HPDE6-E6E7 (cell line): ENCODE results near the gene GRPEL1.
"Not testable (repeated sequence)": the region's sequence is repeated elsewhere in the genome, so short reads cannot be mapped to it uniquely, and the experiment has no call there.

ENCODE experiments used
- DNase-seq: peaks from one replicate; pipeline ENCODE4 v3.0.0; 2011; ENCODE audit warnings: missing footprints; ENCODE audit errors: extremely low spot score

Gene GRPEL1

DNA sequence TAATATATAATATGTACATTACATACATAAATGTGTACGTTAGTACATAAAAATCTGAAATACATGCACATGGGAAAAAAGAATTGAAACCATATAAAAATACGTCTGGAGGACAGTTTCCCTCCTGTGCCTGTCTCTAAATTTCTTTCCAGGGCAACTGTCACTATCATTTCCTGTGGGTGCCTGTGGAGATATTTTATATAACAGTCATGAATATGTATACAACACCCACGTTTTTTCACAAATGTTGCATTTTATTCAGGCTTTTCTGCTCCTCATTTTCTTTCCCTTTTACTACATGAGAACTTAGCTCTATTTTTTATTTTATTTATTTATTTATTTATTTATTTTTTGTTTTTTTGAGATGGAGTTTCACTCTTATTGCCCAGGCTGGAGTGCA is 24.2 kb upstream of the GRPEL1 start:
- no peak for DNase-seq

DNA sequence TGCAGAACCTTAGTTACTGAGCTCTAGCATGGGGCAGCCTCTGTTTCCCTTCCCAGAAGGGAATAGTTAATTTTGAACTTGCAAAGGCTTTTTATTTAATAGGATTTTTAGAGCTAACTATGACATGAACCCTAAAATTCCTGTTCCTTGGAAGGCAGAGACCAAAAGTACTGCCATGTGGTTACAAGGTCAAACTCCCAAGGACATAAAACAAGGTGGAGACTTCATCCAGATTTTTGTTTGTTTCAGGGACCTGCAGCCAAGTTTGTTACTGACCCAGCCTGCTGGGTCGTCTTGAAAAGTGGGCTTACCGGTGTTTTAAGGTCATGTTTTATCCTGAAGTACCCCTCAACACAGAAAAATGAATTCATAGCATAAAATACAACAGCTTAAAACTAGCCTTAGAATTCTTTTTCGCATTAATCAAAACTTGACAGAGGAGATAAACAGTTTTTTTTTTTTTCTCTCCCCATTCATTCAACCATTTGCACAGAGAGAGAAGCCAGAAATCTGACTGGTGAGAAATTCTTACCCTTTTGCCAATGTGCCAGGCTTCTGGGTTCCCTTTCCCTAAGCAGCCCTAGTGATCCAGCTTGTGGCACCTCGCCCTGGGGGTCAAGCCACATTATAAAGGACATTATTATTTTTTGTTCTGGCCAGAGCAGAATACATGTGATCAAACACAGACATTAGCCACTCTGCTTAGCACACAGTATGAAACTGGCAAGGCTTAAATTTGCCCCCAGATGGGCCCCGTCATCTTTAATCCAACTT is 21.5 kb upstream of the GRPEL1 start:
- no peak for DNase-seq

DNA sequence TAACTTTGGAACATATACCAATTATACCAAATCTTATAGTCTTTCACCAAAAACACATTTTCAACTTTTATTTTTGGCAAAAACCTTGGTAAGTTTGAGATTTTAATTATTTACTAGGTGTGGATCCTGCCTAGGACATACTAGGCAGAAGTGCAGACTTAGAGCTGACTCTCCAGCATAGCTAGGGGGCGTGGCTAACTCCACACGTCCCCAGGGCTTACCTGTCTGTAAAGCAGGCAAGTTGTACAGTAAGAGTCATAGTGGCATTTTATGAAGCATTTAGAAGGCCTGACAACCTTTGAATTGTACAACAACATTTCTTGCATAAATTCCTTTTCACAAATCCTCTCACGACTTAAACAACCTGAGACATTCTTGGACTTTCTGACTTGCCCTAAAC is 19.2 kb upstream of the GRPEL1 start:
- no peak for DNase-seq

GRCh38 chr4:7086384-7086783 is 18.5 kb upstream of the GRPEL1 start:
- DNase-seq, result no peak

DNA sequence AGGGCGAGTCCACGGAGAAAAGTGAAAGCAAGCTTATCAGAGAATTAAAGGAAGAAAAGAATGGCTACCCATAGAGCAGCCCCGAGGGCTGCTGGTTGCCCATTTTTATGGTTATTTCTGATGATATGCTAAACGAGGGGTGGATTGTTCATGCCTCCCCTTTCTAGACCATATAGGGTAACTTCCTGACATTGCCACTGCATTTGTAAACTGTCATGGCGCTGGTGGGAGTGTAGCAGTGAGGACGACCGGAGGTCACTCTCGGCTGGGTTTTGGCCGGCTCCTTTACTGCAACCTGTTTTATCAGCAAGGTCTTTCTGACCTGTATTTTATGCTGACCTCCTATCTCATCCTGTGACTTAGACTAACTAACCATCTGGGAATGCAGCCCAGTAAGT is 16.7 kb upstream of the GRPEL1 start:
- not testable (repeated sequence) for DNase-seq

DNA sequence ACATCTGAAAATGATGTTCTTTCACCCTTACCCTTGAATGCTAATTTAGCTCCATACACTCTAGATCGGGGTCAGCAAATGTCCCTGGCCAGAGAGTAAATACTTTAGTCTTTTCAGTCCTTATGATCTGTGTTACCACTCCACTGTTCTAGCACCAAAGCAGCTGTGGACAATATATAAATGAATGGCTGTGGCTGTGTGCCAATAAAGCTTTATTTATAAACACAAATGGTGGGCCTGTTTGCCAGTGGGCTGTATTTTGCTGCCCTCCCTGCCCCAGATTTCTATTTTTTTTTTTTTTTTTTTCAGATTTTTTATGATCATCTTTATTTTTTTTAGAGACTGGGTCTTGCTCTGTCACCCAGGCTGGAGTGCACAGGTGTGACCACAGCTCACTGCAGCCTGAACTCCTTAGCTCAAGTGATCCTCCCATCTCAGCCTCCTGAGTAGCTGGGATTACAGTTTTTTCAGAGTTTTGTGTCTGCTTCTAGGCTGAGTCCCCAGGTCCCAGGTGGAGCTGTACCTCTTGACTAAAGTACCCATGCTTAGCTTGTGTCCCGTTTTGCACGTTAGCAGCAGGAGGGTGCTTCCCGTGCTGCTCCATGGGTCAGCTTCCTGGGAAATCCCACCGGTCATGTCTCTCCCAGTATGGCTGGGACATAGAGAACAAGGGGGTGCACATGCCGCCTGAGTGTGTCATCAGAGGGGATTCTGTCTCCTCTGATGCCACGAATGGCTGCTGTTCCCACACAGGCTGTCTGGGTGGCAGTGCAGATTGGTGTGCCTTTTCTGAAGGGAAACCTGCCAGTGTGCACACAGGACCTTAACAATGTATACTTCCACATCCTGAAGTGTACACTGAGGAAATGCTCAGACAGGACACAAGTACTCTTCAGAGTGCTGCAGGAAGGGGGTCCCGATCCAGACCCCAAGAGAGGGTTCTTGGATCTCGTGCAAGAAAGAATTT is 16.0 kb upstream of the GRPEL1 start:
- DNase-seq, result no peak

DNA sequence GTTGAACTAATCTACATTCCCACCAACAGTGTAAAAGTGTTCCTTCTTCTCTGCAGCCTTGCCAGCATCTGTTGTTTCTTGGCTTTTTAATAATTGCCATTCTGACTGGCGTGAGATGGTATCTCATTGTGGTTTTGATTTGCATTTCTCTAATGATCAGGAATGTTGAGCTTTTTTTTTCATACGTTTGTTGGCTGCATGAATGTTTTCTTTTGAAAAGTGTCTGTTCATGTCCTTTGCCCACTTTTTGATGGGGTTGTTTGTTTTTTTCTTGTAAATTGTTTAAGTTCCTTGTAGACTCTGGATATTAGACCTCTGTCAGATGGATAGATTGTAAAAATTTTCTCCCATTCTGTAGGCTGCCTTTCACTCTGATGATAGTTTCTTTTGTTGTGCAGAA is 12.0 kb upstream of the GRPEL1 start:
- not testable (repeated sequence) for DNase-seq

GRCh38 chr4:7079483-7079882 is 11.6 kb upstream of the GRPEL1 start:
- not testable (repeated sequence) for DNase-seq

DNA sequence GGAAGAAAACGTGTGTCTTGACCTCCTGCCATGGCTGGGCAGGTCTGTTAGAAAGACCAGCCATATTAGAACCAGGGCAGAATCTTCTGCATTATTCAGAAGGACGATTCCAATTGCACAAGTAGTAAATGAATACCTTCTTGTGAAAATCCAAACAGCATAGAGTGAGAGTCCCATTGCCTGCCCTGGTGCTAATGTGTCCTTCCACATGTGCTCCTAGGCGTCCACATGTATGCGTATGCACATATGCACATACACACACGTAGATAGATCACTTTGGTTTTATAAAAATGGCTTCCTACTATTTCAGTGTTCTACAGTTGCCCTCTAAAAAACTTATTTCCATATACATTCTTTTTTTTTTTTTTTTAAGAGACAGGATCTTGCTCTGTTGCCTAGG is 10.2 kb upstream of the GRPEL1 start:
- DNase-seq, result no peak

GRCh38 chr4:7077371-7077770 is 9.5 kb upstream of the GRPEL1 start:
- DNase-seq, result no peak

DNA sequence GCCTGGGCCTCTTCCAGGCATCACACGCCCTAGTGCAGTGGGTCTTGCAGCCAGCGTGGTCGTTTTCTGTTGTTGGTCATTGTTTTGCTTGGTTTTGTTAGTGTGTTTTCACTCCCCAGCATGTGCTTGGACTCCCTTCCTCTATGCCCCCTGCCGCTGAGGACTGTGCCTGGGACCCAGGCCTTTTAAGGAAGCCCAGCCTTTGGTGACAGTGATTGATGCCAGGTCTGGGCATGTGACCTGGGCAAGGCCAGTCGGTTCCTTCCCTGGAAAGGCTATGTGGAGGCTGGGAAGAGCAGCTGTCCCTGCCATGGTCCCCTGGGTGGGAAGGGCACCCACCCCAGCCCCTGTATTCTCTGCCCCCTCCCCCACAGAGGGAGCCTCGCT is 8.8 kb upstream of the GRPEL1 start:
- DNase-seq, result no peak

DNA sequence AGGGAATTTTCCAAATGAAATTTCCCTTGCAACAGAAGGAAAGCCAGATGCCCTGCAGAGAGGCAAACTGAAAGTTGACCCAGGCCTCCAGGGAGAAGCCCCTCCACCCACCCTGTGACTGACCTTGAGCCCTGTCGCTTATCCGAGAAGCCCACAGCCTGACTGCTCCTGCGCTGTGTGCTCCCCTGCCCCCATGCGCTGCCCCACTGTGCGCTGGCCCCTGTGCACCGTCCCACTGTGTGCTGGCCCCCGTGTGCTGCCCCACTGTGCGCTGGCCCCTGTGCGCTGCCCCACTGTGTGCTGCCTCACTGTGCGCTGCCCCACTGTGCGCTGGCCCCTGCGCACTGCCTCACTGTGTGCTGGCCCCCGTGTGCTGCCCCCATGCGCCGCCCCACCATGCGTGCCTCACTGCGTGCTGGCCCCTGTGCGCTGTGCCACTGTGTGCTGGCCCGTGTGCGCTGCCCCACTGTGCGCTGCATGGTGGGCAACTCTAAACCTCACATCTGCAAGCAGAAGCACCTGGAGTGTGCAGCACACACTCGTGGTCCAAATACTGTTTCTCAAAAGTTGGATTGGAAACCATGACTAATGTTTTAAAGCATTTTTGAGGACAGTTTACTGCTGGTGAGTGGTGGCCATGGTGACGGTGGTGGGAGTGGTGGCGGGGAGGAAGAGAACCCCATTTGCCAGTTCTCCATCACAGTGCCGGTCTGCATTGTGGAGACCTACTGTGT is 8.3 kb upstream of the GRPEL1 start:
- no peak for DNase-seq

GRCh38 chr4:7074426-7074825 is 6.6 kb upstream of the GRPEL1 start:
- DNase-seq, result no peak

DNA sequence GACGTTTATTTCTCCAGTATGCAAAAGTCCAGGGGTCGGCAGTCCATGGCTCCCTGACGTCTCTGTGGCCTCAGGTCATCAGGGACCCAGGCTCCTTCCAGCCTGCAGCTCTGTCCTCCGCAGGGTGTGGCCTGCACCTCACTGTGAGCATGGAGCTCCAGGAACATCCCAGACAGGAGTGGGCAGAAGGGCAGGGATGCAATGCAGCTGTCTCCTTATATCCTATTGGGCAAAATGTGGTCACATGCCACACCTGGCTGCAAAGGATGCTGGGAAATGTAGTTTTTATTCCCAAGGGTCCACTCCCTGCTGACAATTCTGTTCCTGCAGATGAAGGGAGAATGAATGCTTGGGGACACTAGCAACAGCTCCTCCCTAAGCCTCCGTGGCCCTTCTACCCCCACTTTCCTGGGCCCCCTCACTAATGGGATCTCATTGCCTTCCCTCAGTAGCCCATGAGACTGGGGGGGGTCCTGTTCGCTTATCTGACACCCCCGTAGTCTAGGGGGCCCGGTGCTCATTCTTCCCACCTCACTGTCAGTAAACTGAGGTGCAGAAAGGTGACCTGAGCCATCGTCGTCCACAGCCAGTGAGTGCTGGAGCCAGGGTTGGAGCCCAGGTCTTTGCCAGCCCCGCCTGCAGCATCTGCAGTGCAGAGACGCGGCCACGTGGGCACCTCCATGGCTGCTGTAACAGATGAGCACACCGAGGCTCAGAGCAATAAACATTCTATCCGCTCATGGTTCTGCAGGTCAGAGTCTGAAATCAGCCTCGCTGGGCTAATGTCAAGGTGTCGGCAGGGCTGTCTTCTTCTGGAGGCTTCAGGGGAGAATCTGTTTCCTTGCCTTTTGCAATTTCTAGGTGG is 5.9 kb upstream of the GRPEL1 start:
- DNase-seq, result peak; percentile 51

- DNase-seq, result no peak
These were observed 5.2 kb upstream of the GRPEL1 start for GRCh38 chr4:7073059-7073458.

DNA sequence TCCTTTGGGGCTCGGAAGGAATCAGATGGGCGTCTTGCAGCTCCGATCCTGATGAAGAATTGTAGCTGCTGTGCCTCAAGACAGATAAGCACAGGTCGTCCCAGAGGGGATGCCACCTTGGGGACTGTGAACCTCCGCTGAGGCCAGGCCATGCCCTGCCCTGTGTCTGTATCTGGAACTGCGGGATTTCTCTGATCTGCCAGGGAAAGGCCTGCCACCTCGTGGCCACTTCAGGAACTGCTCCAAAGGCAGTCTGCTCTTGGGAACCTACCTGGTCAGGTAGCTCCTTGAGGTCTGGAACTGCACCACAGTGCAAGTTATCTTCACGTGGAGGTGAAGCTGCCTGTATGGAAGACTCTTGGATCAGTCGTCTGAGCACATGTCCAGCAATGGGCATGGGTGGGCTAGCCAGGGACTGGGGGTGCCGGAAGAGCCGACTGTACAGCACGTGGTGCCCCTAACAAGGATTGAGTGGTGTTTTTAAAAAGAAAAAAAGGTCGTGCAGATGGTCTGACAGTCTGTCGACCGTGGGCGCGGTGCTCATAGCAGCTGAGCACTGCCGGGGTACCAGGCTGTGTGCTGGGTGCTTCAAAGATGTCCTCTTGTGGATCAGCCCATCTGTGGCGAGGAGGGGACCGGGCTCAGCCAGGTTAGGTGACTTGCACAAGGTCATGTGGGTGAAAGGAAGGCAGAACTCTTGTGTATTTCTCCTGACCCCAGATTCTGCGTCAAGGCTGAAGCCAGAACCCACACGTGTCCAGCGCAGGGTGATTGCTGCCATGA is 3.1 kb upstream of the GRPEL1 start:
- DNase-seq, result peak; percentile 60

- DNase-seq, result no peak
These were observed 1.0 kb upstream of the GRPEL1 start for GRCh38 chr4:7068883-7069282.

GRCh38 chr4:7068279-7068842 is 497 bp upstream of the GRPEL1 start:
- no peak for DNase-seq

DNA sequence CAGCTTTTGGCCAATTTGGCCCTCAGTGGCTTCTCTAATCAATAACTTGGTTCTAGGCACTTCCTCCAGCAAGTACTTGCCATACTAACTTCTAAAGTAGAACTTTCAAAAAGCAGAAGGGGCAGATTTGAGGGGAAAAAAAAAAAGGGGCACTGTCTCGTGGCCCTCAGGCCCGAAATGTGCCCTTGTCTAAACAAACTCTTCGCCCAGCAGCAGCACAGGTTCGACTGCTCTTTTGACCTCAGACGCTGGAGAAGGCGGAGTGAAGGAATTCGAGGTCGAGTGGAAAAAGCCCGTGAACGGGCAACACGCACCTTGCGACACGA is 775 bp downstream of the GRPEL1 start:
- no peak for DNase-seq

DNA sequence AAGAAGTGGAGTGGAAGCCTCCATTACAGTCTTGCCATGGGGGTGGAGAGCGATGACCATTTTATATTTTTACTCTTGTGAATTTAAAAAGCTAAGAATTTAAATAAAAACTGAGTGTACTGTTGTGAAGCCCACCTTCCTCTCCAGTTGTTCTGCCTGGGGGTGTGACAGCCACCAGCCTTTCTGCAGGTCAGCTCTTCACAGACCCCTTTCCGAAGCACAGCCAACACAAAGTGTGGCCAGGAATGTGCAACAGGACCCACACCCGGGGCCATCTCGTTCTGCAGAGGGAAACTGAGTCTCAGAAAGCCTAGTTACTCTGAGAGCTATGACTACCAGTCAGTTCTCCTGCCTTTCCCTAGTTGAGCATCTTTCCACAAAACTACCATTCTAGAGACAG is 1.4 kb downstream of the GRPEL1 start:
- DNase-seq, result no peak
